Smooth muscle cell of bladder (primary cell): ENCODE measurements around the gene RAP2C. TPM values are rescaled to one million over a fixed set of nuclear protein-coding genes. Genes with fewer than 3 reads are reported as not detected.

Experiments
- total RNA-seq: library from RNA; depleted of rRNA; stranded (reverse); fragments of >200 nt; gene quantifications from 2 replicates; pipeline ENCODE4 v1.2.3, GENCODE V29; 2014

Gene RAP2C
- total RNA-seq, result 11.6 and 14.8 TPM in 2 replicates

GRCh38 chrX:132219343-132219768 is at the start of gene RAP2C:
Gene RAP2C, minus strand, starts transcription at chrX:132219447. Its CDS starts 2,179 bp downstream, at chrX:132217268.

Other genes starting within 250 kb of the RAP2C start
- 6.3 and 8.0 TPM in 2 replicates for gene STK26, start 196.1 kb downstream of the RAP2C start, total RNA-seq
- gene FRMD7, start 91.4 kb downstream of the RAP2C start, total RNA-seq, result under 0.01 and 0.09 TPM in 2 replicates